T-helper 2 cell (primary cell): ENCODE results near the gene TEX10.
A peak's percentile ranks its signal among the peaks of the same experiment; 100 is the strongest.
"Not testable (repeated sequence)": the region's sequence is repeated elsewhere in the genome, so short reads cannot be mapped to it uniquely, and the experiment has no call there.

Experiments used
- DNase-seq, 5 experiments: peaks; one replicate each; pipeline versions ENCODE4 v3.0.0 to v3.0.0-alpha.2; 2012 to 2022
- total RNA-seq, 2 donors: gene quantifications; one replicate each; lab custom pipeline; 2026; lab: John Stamatoyannopoulos, UW

TEX10 gene
- 28.7 to 36.5 reads per million in 2 donors for total RNA-seq

DNA sequence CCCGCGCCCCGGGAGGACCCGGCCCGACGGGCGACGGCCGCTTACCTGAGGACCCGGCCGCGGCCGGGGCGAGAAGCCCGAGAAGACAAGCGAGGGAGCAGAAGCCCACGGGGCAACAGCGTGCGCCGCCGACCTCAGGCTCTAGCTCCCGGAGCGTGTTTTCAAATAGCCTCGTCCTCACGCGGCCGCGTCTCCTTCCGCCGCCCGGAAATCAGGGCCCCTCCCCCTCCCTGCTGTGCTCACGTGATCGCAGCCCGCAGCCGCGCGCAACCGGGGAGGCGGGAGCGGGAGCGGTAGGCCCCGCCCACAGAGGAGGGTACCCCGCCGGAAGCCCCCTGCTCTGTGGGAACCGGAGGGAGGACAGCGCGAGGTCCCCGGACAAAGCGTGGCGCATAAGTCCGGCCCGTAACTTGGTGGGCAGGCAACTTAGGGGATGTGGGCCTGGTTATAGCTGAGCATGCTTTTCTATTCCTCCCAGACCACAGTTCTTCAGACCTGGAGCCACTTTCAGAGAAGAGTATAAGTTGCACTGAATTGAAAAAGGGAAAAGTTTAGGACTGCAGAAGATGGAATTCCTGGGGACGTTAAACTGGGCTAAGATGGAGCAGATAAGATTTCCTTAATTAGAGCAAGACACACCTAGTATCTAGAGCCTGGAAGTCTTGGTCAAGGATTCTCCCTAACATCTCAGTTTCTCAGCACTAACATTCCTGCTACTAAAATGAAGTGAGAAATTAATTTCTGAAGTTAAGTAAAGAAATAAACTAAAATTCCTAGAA lies at the start of gene TEX10:
Gene TEX10, minus strand, starts transcription at position 216 of the 779 bp plus-strand sequence. CDS start 3,579 bp downstream, outside the sequence.
- DNase-seq: peak; percentile 72 to 94 (median 77)

DNA sequence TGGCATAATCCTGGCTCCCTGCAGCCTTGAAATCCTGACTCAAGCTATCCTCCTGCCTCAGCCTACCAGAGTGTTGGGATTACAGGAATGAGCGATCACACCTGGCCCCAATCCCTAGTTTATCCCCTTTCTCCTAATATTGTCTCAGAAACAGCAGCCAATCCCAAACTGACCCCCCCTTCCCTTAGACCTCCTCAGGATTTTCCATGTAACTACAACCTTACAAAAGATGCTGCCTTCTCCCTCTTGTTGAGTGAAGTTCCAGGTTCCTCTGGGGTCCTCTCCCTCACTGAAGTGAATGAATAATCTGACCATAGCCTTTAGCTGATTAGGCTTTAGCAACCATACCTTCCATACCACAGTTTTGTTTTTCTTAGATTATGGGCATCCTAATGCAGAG lies 48.3 kb upstream of the TEX10 start:
- DNase-seq: no peak

DNA sequence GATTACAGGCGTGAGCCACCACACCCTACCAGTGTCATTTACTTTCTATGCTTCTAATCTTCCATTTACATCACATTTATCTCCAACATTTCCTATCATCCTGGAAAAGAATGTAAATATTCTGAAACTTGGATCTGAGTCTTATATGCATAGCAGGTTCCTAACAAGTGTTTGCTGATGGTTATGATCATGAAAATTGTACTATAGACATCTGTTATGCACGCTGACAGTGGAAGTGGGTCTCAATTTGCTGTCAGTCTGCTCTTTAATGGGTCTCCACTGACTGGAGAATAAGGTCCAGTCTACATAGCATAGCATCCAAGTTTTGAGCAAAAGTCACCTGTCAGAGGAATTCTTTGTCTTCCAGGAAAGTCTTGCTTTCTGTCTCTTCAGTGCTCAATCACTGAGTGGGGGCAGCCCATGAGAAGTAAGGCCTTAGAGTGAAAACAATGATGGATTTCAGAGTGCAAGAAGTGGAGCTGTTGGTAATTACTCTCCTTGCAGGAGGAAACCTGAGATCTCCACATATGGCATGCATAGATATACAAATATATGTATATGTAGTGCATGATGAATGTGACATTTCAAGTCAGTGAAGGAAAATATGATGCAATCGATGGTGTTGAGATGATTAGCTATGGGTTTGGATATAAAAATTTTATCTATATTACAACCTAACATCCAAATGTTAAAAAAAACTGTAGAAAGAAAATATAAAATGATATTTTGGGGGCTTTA lies 45.0 kb upstream of the TEX10 start:
- DNase-seq: no peak

DNA sequence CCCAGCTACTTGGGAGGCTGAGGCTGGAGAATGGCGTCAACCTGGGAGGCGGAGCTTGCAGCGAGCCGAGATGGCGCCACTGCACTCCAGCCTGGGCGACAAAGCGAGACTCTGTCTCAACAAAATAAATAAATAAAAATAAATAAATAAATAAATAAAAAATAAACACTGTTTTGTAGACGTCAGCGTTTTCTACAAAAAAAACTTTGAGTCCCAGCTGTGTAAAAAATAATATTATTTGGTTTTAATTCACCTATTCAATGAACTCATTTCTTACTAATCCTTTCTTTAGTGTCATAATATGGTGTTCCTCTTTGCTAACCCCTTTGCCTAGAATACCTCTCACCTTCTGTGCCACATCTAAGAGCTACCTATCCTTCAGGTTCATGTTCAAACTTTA lies 44.0 kb upstream of the TEX10 start:
- DNase-seq: no peak

DNA sequence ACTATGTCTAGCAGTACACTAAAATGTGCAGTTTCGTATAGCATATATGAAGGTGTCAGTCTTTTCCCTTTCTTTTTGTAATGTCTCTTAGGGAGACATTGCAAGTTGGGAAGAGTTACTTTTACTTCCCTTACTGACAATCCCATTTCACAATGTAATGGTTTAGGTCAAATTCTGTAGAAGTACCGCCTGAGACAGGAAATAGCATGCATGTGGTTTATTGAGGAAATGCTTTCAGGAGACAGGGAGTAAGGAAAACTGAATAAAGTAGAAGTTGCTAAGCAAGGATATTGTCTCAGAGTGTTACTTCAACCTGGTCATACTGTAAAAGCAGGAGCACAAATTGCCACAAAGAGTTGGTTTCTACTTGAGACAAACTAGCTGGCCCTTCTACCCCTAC lies 42.1 kb upstream of the TEX10 start:
- DNase-seq: no peak

DNA sequence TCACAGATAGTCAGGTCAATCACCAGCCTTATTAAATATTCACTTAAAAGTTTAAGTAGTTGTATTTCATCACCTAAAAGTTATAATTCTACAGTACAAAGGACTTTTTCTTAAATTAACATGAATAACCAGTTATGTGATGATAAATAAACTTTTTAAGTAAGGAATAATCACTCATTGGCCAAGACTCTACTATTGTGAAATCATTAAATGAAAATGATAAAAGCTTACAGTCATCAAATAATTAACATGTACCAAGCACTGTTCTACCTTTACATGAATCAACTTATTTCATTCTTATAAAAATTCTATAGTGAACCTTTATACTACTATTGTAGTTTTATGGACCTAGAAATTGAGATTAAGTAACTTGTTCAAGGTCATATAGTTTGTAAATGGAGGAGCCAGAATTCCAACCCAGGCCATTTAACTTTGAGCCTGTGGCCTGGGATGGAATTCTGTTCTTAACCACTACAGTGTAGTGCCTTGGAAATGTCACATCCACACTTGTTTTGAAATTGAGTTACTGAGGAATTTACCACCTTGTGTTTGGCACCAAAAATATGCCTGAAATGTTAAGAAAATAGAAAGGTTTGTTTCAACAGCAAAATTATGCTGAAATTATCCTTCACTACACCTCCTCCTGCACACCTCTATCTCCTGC lies 41.4 kb upstream of the TEX10 start:
- DNase-seq: no peak

DNA sequence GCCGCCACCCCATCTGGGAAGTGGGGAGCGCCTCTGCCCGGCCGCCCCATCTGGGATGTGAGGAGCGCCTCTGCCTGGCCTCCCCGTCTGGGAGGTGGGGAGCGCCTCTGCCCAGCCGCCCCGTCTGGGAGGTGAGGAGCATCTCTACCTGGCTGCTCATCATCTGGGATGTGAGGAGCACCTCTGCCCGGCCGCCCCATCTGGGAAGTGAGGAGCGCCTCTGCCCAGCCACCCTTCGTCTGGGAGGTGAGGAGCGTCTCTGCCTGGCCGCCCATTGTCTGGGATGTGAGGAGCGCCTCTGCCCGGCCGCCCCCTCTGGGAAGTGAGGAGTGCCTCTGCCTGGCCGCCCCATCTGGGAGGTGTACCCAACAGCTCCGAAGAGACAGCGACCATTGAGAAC lies 40.2 kb upstream of the TEX10 start:
- DNase-seq: not testable (repeated sequence)

DNA sequence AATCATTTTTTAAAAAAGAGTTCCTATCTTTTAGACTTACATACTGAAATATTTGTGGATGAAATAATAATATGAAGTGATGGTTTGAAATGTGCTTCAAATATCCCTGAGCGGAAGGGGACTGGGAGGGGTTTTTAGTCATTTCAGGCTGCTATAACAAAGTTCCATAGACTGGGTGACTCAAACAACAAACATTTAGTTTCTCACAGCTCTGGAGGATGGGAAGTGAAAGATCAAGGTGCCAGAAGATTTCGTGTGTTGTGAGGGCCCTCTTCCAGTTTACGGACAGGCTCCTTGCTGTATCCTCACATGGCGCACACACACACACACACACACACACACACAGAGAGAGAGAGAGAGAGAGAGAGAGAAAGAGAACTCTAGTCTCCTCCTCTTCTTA lies 27.1 kb upstream of the TEX10 start:
- no peak for DNase-seq

DNA sequence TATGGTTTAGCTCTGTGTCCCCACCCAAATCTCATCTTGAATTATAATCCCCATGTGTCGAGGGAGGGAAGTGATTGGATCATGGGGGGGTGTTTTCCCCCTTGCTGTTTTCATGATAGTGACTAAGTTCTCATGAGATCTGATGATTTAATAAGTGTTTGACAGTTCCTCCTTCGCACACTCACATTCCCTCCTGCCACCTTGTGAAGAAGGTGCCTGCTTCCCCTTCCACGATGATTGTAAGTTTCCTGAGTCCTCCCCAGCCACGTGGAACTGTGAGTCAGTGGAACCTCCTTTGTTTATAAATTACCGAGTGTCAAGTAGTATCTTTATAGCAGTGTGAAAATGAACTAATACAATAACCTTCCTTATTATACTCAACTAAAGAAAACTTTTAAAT lies 24.3 kb upstream of the TEX10 start:
- no peak for DNase-seq

DNA sequence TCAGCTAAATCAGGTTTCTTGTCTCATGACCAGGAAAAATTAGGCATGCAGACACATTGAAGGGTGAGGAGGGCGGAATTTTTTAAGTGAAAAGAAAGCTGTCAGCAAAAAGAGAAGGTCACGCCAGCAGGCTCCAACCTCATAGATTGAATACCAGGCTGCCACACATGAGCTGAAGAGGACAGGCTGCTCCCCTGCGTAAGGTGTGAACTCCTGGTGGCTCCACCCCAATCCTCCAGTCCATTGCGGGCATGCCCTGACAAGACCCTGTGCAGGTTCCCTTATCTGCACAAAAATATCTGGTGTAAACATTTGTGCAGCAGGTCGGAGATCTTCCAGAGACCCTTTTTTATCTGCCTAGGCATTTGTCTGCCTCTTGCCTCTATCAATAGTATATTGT lies 22.9 kb upstream of the TEX10 start:
- DNase-seq: no peak

DNA sequence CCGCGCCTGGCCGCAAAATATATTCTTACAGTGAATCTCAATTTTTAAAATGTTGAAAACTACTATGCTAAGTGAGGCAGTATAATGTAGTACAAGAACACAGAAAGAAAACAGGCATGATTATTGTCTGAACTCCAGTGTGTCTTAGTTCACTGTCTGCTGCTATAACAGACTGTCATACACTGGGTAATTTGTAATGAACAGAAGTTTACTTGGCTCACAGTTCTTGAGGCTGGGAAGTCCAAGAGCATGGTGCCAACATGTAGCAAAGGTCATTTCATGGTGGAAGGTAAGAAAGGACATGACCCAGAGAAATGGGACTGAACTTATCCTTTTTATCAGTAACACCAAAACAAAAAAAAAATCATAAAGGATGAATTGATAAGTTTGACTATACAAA lies 19.9 kb upstream of the TEX10 start:
- DNase-seq: no peak

DNA sequence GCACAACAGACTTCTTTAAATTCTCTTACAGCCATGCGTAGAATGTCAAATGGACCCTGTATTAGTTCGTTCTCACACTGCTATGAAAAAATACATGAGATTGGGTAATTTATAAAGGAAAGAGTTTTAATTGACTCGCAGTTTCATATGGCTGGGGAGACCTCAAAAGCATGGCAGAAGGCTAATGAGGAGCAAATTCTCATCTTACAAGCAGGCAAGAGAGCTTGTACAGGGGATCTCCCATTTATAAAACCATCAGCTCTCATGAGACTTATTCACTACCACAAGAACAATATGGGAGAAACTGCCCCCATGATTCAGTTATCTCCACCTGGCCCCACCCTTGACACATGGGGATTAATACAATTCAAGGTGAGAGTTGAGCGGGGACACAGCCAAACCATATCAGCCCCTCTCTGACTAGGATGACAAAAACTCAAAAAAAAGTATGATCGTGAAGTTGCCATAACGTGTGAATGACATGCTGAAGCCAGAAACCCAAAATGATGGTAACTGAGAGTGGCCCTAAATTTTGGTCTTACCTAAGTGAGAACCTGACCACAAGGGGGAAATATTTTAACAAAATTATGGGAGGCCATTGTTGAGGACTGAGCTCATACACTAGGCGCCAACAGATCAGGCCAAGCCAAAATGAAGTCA lies 17.5 kb upstream of the TEX10 start:
- no peak for DNase-seq

DNA sequence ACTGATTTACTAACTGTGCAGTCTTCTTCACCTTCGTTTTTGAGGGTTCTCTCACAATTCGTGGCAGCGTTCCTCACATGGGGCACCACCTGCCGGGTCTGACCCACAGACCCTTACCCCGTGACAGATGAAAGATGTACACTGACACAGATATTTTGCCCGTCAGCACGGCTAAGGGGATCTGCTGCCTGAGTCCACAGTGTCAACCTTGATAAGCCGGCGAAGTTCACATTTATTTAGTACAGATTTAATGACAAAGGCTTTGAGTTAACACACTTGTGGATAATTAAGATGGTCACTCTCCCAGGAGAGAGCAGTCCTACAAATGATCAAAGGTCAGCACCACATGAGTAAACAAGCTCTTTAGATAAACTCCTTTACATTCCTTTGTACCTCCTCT lies 15.9 kb upstream of the TEX10 start:
- DNase-seq: no peak

DNA sequence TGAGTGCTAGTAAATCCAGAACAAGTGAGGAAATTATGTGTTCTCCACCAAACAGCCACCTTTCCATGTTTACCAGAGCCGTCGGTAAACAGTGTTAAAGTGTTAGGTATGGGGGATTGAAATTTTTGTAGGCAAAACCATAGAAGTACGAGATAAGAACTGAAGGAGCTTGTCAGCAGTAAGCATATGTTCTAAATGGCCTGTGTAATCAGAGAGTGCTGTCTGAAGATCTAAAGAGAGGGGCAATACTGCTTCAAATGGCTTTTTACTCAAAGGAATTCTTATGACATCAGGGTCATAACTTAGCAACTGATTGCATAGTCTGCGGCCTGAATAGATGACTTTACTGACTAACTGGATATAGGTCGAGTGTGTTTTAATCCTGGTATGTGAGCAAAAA lies 13.4 kb upstream of the TEX10 start:
- no peak for DNase-seq

DNA sequence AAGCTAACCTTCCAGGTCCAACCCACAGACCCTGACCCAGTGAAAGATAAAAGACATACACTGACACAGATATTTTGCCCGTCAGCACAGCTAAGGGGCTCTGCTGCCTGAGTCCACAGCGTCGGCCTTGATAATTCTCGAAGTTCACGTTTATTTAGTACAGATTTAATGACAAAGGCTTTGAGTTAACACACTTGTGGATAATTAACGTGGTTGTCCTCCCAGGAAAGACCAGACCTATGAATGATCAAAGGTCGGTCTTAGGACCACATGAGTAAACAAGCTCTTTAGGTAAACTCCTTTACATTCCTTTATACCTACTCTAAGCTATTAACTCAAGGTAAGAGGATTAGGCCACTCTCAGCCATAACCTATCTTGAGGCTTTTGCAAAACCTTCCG lies 11.3 kb upstream of the TEX10 start:
- DNase-seq: no peak

DNA sequence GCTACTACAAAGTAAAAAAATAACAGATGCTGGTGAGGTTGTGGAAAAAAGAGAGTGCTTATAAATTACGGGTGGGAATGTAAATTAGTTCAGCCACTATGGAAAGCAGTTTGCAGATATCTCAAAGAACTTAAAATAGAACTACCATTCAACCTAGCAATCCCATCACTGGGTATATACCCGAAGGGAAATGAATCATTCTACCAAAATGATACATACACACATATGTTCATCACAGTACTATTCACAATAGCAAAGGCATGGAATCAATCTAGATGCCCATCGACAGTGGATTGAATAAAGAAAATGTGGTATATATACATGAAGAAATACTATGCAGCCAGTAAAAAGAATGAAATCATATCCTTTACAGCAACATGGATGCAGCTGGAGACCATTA lies 6.3 kb upstream of the TEX10 start:
- no peak for DNase-seq

DNA sequence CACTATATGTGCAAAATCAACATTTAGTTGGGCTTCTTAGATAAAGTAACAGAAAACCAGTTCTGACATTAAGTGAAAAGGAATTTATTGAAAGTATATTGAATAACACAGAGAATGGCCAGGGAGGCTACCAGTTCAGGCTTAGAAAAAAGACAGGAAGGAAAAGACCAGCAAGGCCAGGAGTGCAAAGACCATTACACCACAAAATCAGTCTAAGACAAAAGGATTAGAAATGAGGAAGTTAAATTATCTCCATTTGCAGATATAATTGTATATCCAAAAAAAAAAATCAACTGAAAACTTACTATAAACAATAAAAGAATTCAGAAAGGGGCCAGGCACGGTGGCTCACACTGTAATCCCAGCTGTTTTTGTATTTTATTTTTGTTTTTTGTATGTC lies 4.8 kb upstream of the TEX10 start:
- no peak for DNase-seq

DNA sequence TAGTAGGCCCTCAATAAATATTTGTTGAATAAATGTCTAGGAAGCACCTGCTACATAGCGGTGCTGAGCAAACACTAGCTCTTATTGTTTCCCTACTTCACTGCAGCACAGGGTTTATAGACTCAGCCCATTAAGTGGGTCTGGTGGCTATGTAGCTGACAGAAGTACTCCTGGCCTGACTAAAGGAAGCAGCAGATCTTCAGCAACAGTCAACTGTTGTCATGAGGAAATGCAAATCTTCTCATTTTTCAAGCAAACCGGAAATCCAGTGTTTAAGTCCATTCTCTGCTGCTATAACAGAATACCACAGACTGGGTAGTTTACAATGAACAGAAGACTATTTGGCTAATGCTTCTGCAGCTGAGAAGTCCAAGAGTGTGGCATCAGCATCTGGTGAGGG lies 2.8 kb upstream of the TEX10 start:
- DNase-seq: peak in 1 of 5 experiments; percentile 51

DNA sequence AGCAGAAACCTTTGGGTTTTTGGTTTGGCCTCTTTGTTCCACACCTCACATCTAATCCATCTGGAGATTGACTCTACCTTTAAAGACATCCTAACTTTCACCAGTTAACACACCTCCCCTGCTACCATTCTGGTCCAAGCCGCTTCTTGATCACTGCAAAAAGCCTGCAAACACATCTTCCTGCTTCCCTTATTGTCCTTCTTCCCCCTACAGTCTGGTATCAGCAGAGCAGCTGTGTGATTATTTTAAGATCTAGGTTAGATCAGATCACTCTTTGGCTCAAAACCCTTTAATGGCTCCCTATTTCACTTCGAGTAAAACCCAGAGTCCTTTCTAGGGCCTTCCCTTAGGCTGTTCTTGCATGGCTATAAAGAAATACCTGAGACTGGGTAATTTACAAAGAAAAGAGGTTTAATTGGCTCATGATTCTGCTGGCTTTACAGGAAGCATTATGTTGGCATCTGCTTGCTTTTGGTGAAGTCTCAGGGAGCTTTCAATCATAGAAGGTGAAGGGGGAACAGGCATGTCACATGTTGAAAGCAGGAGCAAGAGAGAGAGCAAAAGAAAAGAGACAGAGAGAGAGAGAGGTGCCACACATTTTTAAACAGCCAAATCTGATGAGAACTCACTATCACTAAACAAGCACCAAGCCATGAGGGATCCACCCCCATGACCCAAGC lies 1.5 kb upstream of the TEX10 start:
- peak in 1 of 5 experiments; percentile 10 for DNase-seq

DNA sequence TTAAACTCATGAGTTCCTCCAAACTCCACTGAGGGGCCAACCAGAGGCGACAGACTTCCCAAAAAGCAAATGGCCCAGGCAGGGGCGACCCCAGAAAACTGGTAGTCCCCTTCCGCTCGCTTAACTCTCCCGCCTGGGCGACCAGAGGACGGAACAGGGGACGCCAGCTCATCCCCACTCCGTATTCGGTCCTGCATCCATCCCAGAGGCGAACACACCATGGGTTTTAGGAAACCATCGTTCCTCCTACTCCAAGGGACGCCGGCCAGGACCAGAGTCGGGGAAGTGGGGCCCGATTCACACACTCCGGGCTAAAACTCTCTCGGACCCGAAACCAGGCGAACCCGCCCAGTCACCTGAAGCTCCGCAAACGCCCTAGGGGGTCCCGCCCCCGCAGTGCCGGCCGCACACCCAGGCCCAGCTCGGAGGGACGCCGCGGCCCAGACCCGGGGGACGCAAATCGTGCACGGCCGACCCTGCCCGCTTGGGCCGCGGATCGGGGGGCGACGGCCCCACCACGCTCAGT lies 478 bp downstream of the TEX10 start:
- peak in 3 of 5 experiments; percentile 2 to 31 (median 3) for DNase-seq

DNA sequence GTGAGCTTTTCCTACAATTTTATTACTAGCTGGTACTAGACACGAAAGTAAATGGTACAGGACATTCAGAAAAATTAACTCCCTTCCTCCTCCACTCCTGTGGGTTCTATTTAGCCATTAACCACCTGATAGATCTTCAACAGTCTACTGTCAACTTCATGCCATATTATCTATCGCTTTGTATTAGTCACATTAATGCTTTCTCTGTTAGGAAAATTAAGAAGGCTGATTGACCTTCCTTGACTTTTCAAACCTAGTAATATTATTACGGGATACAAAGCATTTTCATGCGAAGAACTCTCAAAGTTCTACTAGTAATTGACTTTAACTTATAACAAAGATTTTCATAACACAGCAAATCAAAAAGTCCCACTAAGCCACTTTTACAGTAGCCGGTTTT lies 1.2 kb downstream of the TEX10 start:
- DNase-seq: no peak

DNA sequence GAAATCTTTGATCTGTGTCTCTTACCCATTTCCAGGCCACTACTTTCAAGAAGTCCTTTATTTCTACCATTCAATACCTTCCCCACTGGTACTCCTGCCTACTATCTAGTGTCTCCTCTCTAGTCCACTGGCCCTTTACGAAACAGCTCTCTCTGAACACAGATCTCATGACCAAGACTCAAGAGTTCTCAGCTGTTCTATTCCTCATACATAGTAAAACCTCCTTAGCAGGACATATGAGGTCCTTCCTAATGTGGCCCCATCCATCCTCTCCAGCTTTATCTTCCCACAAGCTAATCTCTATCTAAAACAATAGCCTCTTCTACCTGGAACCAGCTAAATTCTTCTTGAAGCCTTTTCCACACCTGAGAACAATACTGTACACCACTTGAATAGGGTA lies 2.6 kb downstream of the TEX10 start:
- no peak for DNase-seq
